ENCODE measurements around the gene ICAM2. TPM values are rescaled to one million over a fixed set of nuclear protein-coding genes. Genes with fewer than 3 reads are reported as not detected.

ICAM2 gene
- total and polyA plus RNA-seq, 2 donors (not counting 1 experiment from before 2014, with no cell fraction given): 48.7 to 149 TPM

DNA sequence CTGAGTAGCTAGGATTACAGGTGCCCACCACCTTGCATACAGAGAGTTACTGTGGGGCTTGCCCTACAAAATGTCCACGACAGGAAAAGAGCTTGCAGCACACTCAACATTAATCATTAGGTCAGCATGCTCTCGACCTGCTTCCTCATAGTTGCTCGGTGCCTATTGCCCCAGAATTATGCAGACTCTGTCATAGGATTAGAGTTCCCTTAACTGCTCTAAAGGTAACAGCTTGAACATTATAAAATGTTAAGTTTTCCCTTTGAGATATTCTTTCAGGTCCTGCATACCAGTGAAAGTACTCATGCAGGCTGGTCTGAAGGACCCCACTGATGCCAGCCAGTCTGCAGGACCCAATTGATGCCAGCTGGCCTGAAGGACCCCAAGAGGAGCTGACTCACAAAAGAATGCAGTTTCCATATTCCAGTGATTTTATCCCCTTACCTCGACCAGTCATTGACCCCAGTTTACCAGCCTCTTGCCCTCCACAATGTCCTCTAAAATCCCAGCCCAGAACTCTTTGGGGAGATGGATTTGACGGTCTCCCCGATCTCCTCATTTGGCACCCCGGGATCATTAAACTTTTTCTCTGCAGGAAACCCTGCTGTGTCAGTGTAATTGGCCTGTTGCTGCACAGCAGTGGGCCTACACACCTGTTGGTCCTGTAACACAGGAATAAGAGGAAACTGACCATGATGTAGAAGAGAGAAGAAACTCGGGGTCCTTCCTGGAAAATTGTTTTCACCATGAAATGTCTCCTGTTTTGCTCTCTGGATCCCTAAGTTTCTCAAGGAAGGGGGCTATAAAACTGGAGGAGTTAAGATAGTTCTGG, 10.6 kb downstream of the ICAM2 start:
- Histone ChIP-seq H3K36me3 (replicated peaks in 1 of 2; ENCODE audit: control extremely low read depth in 1 of 2, control insufficient read depth in 1 of 2, extremely low read depth in 1 of 2, insufficient read depth in 2 of 2, low read length in 1 of 2) (peaks cover 0 to 73% of the 10 kb centered on the region in 2 experiments), H3K9ac (ENCODE audit: low read length) (no peak overlapping the region), H3K27ac (ENCODE audit: low read length in 2 of 2) (no peak overlapping the region), H4K20me1 (ENCODE audit: control insufficient read depth, insufficient read depth, low read length, poor library complexity, severe bottlenecking) (peaks cover 91% of the 10 kb centered on the region), H3K9me3 (ENCODE audit: control extremely low read depth in 1 of 3, control insufficient read depth in 2 of 3, insufficient read depth in 1 of 3, low read length in 2 of 3) (no peaks in the 10 kb centered on the region), H3K4me3 (ENCODE audit: control extremely low read depth in 1 of 5, extremely low read depth in 1 of 5, insufficient read depth in 1 of 5, low read depth in 2 of 5, low read length in 4 of 5) (no peak overlapping the region), H3K4me2 (replicated peaks; ENCODE audit: low read depth, low read length, poor library complexity, severe bottlenecking) (no peak overlapping the region), H3K79me2 (ENCODE audit: control insufficient read depth, insufficient read depth, low read length) (peaks cover 98% of the 10 kb centered on the region), H3K4me1 (ENCODE audit: control insufficient read depth in 2 of 2, insufficient read depth in 2 of 2, low read length in 2 of 2) (peaks cover 44 to 55% of the 10 kb centered on the region in 2 donors), H3K27me3 (replicated peaks in 1 of 4; ENCODE audit: control extremely low read depth in 1 of 4, control insufficient read depth in 3 of 4, insufficient read depth in 4 of 4, low read length in 3 of 4) (no peaks in the 10 kb centered on the region), H2AFZ (ENCODE audit: insufficient read depth, low read depth, low read length, poor library complexity, severe bottlenecking) (no peak overlapping the region)
- H3K4me1 Mint-ChIP-seq: peaks cover 54% of the 10 kb centered on the region
- H3K27ac Mint-ChIP-seq: peak overlapping the region; percentile 50
- H3K4me3 Mint-ChIP-seq: no peak overlapping the region
- H3K27me3 Mint-ChIP-seq: no peaks in the 10 kb centered on the region
- 91% methylated on average over 5 of the region's 8 CpGs for WGBS (ENCODE audit: insufficient coverage)
- ATAC-seq (ENCODE audit: low read depth) (no peak), DNase-seq (no peak)
- TF ChIP-seq EZH2 (IDR thresholded peaks at IDR 0.05; ENCODE audit: borderline replicate concordance, insufficient read depth, low read depth, low read length, poor library complexity, severe bottlenecking) (no peak), CTCF (IDR thresholded peaks at IDR 0.05) (no peak)
- H3K9me3 Mint-ChIP-seq (ENCODE audit: insufficient read depth): no peaks in the 10 kb centered on the region
- ChIA-PET POLR2A (no interaction called here), CTCF (interaction anchor here (0.6 to 1.5 kb wide), 5 partner anchors 16 to 131 kb away, joined by 3 to 7 read pairs (median 4); no protein-coding TSS in a partner anchor)
- intact Hi-C loops (cut with micrococcal nuclease): no loop called here

DNA sequence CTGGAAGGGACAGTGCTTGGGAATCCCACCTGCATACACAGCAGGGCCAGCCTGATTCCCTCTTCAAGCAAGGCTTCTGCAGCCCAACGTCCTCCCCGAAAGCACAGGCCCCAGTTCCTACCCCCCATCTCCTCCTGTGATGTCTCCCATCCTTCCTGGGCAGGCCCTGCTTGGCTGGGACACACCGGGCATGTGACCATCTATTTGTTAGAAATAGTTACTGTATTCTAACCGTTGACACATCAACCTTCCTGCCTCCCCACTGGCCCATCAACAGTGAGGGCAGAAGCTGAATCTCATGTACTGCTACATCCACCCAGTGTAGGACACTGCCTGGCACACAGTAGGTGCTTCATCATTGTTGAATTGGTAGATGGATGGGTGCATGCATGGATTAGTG, 11.6 kb downstream of the ICAM2 start:
- no peaks in the 10 kb centered on the region for H3K9me3 Mint-ChIP-seq (ENCODE audit: insufficient read depth)
- 80% methylated on average over 2 of the region's 4 CpGs for WGBS (ENCODE audit: insufficient coverage)
- TF ChIP-seq EZH2 (IDR thresholded peaks at IDR 0.05; ENCODE audit: borderline replicate concordance, insufficient read depth, low read depth, low read length, poor library complexity, severe bottlenecking): no peak
- TF ChIP-seq CTCF (IDR thresholded peaks at IDR 0.05): no peak
- H2AFZ ChIP-seq (ENCODE audit: insufficient read depth, low read depth, low read length, poor library complexity, severe bottlenecking): no peak overlapping the region
- ATAC-seq (ENCODE audit: low read depth) (no peak), DNase-seq (no peak)
- no peaks in the 10 kb centered on the region for H3K9me3 ChIP-seq (ENCODE audit: control extremely low read depth in 1 of 3, control insufficient read depth in 2 of 3, insufficient read depth in 1 of 3, low read length in 2 of 3)
- H3K27ac ChIP-seq (ENCODE audit: low read length in 2 of 2): no peak overlapping the region
- H3K36me3 ChIP-seq (replicated peaks in 1 of 2; ENCODE audit: control extremely low read depth in 1 of 2, control insufficient read depth in 1 of 2, extremely low read depth in 1 of 2, insufficient read depth in 2 of 2, low read length in 1 of 2): peaks cover 0 to 83% of the 10 kb centered on the region in 2 experiments
- H3K9ac ChIP-seq (ENCODE audit: low read length): no peak overlapping the region
- no peaks in the 10 kb centered on the region for H3K27me3 ChIP-seq (replicated peaks in 1 of 4; ENCODE audit: control extremely low read depth in 1 of 4, control insufficient read depth in 3 of 4, insufficient read depth in 4 of 4, low read length in 3 of 4)
- H3K4me3 ChIP-seq (ENCODE audit: control extremely low read depth in 1 of 5, extremely low read depth in 1 of 5, insufficient read depth in 1 of 5, low read depth in 2 of 5, low read length in 4 of 5): no peak overlapping the region
- intact Hi-C loops (cut with micrococcal nuclease): no loop called here
- ChIA-PET POLR2A (no interaction called here), CTCF (interaction anchor here (1.2 to 1.3 kb wide), 2 partner anchors 20 to 97 kb away, joined by 3 to 6 read pairs; no protein-coding TSS in a partner anchor)
- peaks cover 35 to 46% of the 10 kb centered on the region in 2 donors for H3K4me1 ChIP-seq (ENCODE audit: control insufficient read depth in 2 of 2, insufficient read depth in 2 of 2, low read length in 2 of 2)
- H3K4me1 Mint-ChIP-seq: peaks cover 47% of the 10 kb centered on the region
- H3K27me3 Mint-ChIP-seq: no peaks in the 10 kb centered on the region
- H3K27ac Mint-ChIP-seq: peak overlapping the region; percentile 20
- peak overlapping the region; percentile 17 for H3K4me2 ChIP-seq (replicated peaks; ENCODE audit: low read depth, low read length, poor library complexity, severe bottlenecking)
- no peak overlapping the region for H3K4me3 Mint-ChIP-seq
- H4K20me1 ChIP-seq (ENCODE audit: control insufficient read depth, insufficient read depth, low read length, poor library complexity, severe bottlenecking): peaks cover 93% of the 10 kb centered on the region
- peaks cover 90% of the 10 kb centered on the region for H3K79me2 ChIP-seq (ENCODE audit: control insufficient read depth, insufficient read depth, low read length)
